Esophagus muscularis mucosa (tissue), 4 donors: Measurements from ENCODE around the gene MYZAP. TPM values are rescaled to one million over a fixed set of nuclear protein-coding genes. Genes with fewer than 3 reads are reported as not detected.

Experiments
- DNase-seq: peaks from one replicate; pipeline ENCODE4 v3.0.0-alpha.2; 2017; ENCODE audit errors: extremely low spot score
- H3K27ac ChIP-seq, 4 donors: fragments of 200-600 bp; sonication (generic); replicated peaks in 1 of 4; 1 replicate in 3 of 4; 2 replicates in 1 of 4; pipeline ENCODE4 v1.5.1; 2016 to 2019; ENCODE audit warnings: mild to moderate bottlenecking in 1 of 4
- H3K27me3 ChIP-seq, 4 donors: fragments of 200-600 bp; sonication (generic); one replicate each; pipeline versions ENCODE4 v1.5.1 to v1.6.0; 2016 to 2019
- H3K36me3 ChIP-seq, 4 donors: fragments of 200-600 bp; sonication (generic); one replicate each; pipeline ENCODE4 v1.5.1; 2016 to 2019
- H3K4me1 ChIP-seq, 4 donors: fragments of 200-600 bp; sonication (generic); one replicate each; pipeline ENCODE4 v1.5.1; 2016 to 2019
- H3K4me3 ChIP-seq, 4 donors: fragments of 200-600 bp; sonication (generic); 1 replicate in 2 of 4; 2 replicates in 2 of 4; pipeline ENCODE4 v1.5.1; 2016 to 2019; ENCODE audit warnings: mild to moderate bottlenecking in 4 of 4, moderate library complexity in 1 of 4
- H3K9me3 ChIP-seq, 4 donors: fragments of 200-600 bp; sonication (generic); 1 replicate in 3 of 4; 2 replicates in 1 of 4; pipeline ENCODE4 v1.5.1; 2016 to 2019
- CTCF ChIP-seq, 3 experiments: fragments of 200-600 bp in 2 of 3; fragments of 450-650 bp in 1 of 3; sonication (generic) in 2 of 3; IDR thresholded peaks; one replicate each; pipeline ENCODE4 v1.5.1; 2017 to 2019; ENCODE audit warnings: antibody characterized with exemption in 3 of 3, mild to moderate bottlenecking in 2 of 3, moderate library complexity in 1 of 3
- EP300 ChIP-seq: sonication (generic); formaldehyde crosslinking; IDR thresholded peaks from one replicate; pipeline ENCODE4 v1.6.1; 2017; ENCODE audit warnings: antibody characterized with exemption
- POLR2A ChIP-seq: fragments of 450-650 bp; IDR thresholded peaks from one replicate; pipeline ENCODE4 v1.6.1; 2017; ENCODE audit warnings: antibody characterized with exemption, moderate library complexity, mild to moderate bottlenecking, low read depth
- POLR2AphosphoS5 ChIP-seq, 2 donors: sonication (generic); formaldehyde crosslinking; IDR thresholded peaks; one replicate each; pipeline ENCODE4 v1.6.1; 2017; ENCODE audit warnings: antibody characterized with exemption in 2 of 2
- WGBS: methylation state at CpG from one replicate; pipeline ENCODE4 v1.1.5; 2018; 5-methylcytosine and 5-hydroxymethylcytosine counted together
- intact Hi-C: fragments of 100-400 bp; cut with DNase I; formaldehyde crosslinking; loops from one replicate; pipeline ENCODE4 v1.15.1; 2023
- total RNA-seq, 4 donors: library from RNA; depleted of rRNA; stranded (reverse); fragments of >200 nt; gene quantifications; one replicate each; pipeline versions ENCODE4 v1.1.0 to v1.2.1, GENCODE V29; 2016

The MYZAP gene
- total RNA-seq, 4 donors from 2014 or later, result 192 to 274 (median 234) TPM

DNA sequence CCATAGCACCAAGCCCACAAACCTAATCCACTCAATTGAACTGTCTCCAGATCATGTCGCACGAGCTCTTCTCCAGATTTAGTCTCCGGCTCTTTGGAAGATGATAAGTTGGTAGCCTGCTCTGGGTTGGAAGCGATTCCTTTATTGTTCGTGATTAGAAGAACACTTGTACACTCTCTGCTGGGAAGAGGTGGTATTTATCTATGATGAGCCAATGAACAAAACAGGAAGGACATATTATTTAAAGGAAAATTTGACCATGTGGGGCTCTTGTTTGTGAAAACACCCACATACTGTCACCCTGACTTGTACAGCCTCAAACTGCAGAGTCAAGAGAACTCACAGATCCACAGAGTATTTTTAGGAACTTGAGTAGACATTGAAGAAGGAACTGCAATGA, 54.4 kb downstream of the MYZAP start:
- no peak for TF ChIP-seq POLR2AphosphoS5 (IDR thresholded peaks at IDR 0.05)
- no peak for TF ChIP-seq EP300
- TF ChIP-seq CTCF (IDR thresholded peaks at IDR 0.05), result no peak
- no peak for TF ChIP-seq POLR2A
- no peak overlapping the region for H3K27ac ChIP-seq
- DNase-seq, result peak; percentile 45
- peaks cover 3 to 40% (median 15%) of the 10 kb centered on the region in 4 donors for H3K4me1 ChIP-seq
- H3K27me3 ChIP-seq, result no peaks in the 10 kb centered on the region
- peaks cover 26 to 70% (median 40%) of the 10 kb centered on the region in 4 donors for H3K36me3 ChIP-seq
- intact Hi-C loops, result no loop called here
- H3K4me3 ChIP-seq, result no peak overlapping the region
- H3K9me3 ChIP-seq, result no peaks in the 10 kb centered on the region
- 88% methylated on average over 5 of the region's 5 CpGs for WGBS

- Histone ChIP-seq H3K4me1 (peaks cover 3 to 40% (median 15%) of the 10 kb centered on the region in 4 donors), H3K9me3 (no peaks in the 10 kb centered on the region), H3K27me3 (no peaks in the 10 kb centered on the region), H3K36me3 (peaks cover 16 to 62% (median 30%) of the 10 kb centered on the region in 4 donors), H3K27ac (peak overlapping the region in 3 of 4 donors; percentile 14 to 37 (median 19)), H3K4me3 (no peak overlapping the region)
- intact Hi-C loops, result no loop called here
- peak; percentile 47 for DNase-seq
- WGBS, result 64% methylated on average over 6 of the region's 6 CpGs
- TF ChIP-seq POLR2A (no peak), CTCF (IDR thresholded peaks at IDR 0.05) (no peak), EP300 (no peak)
Observed at GRCh38 chr15:57647071-57647790, 55.5 kb downstream of the MYZAP start.

DNA sequence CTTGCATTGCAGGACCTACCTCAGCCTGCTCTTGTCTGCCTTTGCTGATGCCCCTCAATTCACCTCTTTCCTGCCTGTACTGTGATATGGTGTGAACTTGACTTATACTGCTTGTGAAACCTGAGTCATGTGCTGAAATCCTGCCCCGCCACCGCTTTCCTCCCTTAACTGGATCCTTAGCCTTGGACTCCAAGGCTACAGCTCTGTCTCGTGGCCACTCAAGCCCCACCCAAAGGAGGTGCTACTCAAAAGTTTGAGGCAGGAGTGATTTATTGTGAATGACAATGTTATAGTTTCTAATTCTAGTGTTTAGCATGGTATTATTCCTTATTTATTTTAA, 56.1 kb downstream of the MYZAP start:
- DNase-seq, result peak; percentile 87
- TF ChIP-seq POLR2AphosphoS5 (IDR thresholded peaks at IDR 0.05) (peak in 1 of 2 donors; percentile 22), CTCF (IDR thresholded peaks at IDR 0.05) (no peak)
- 84% methylated on average over 3 of the region's 3 CpGs for WGBS
- Histone ChIP-seq H3K4me1 (peaks cover 3 to 40% (median 15%) of the 10 kb centered on the region in 4 donors), H3K4me3 (no peak overlapping the region), H3K27me3 (no peaks in the 10 kb centered on the region), H3K9me3 (no peaks in the 10 kb centered on the region), H3K27ac (peak overlapping the region in 3 of 4 donors; percentile 14 to 37 (median 19)), H3K36me3 (peaks cover 14 to 57% (median 26%) of the 10 kb centered on the region in 4 donors)
- intact Hi-C loops, result no loop called here

DNA sequence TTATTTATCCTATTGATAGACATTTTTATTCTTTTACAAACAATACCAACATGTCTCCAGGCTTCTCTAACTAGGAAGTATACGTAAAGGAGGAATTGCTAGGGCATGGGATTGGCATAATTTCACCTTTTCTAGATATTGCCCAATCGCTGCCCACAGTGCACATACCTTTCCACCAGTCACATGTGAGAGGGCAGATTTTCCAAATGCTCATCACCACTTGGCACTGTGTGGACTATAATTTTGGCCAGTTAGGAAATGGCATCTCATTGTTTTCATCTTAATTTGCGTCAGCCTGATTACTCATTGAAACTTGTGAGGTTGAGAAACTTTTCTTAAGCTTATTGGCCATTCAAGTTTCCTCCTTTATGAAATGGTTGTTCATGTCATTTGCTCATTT, 57.4 kb downstream of the MYZAP start:
- Histone ChIP-seq H3K4me3 (no peak overlapping the region), H3K9me3 (no peaks in the 10 kb centered on the region), H3K36me3 (peaks cover 7 to 45% (median 17%) of the 10 kb centered on the region in 4 donors), H3K27me3 (no peaks in the 10 kb centered on the region), H3K27ac (no peak overlapping the region), H3K4me1 (peaks cover 5 to 40% (median 15%) of the 10 kb centered on the region in 4 donors)
- WGBS, result 89% methylated on average over 3 of the region's 3 CpGs
- intact Hi-C loops, result no loop called here
- DNase-seq, result peak; percentile 17
- TF ChIP-seq EP300 (no peak), POLR2A (no peak), POLR2AphosphoS5 (IDR thresholded peaks at IDR 0.05) (peak in 1 of 2 donors; percentile 60)

DNA sequence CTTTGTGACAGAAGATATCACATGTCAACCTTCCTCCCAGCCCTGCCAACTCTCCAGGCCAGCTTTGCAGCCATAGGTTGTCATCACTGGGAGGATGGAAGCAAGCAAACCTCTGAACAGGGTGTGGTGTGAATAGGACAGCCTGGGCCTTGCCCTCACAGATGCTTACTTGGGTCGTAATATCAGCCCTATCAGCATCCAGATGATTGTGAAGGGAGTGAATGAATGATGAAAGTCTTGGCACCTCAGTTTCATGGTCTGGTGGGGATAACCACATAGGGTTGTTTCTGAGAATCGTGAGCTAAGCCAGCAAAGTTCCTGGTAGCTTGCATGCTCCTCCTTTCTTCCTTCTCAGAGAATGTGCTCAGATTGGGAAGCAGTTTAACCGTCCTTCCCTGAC, 59.7 kb downstream of the MYZAP start:
- Histone ChIP-seq H3K27me3 (no peaks in the 10 kb centered on the region), H3K4me1 (peaks cover 12 to 31% (median 16%) of the 10 kb centered on the region in 4 donors), H3K9me3 (no peaks in the 10 kb centered on the region), H3K4me3 (no peak overlapping the region), H3K27ac (no peak overlapping the region), H3K36me3 (peaks cover 0 to 26% (median 10%) of the 10 kb centered on the region in 4 donors)
- WGBS, result 98% methylated on average over 3 of the region's 3 CpGs
- TF ChIP-seq EP300, result no peak
- no peak for TF ChIP-seq POLR2AphosphoS5 (IDR thresholded peaks at IDR 0.05)
- no peak for TF ChIP-seq CTCF (IDR thresholded peaks at IDR 0.05)
- TF ChIP-seq POLR2A, result no peak
- DNase-seq, result peak; percentile 77
- intact Hi-C loops, result no loop called here
